ENCODE results near the gene LMBR1.

Gene LMBR1

DNA sequence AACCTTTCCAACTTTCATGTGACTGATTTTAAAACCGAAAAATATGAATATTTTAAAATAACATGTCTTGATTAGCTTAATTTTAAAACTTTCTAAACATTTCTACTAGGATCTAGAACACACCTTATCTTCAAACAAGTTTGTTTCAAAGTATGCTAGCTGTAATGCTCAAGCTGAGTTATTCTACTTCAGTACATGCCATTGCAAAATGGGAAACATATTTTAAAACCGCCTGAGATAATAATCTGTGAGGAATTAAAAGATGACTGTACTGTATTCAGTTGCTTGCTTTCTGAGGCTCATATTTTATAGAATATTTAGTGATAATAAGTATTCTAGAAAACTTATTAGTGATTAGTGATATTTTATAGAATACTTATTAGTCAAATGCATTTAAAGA is 99.6 kb downstream of the LMBR1 start:
- no peak for DNase-seq

DNA sequence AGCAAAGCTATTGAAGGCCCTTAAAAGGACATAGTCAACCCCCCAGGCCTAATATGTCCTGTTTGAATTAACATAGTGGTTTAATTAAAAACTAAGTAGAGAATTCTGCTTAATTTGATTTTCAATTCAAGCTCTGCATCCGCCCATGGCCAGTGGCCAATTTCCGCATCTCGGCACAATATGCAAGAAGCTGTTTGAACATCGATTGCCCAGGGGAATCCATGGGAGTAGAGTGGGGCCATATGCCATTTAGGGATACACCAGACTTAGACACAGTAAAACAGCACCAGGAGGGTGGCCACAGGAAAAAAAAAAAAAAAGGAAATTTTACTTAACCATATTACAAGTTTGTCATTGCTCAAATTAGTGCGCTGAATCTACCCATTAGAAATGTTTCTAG is 100.4 kb downstream of the LMBR1 start:
- no peak for DNase-seq

DNA sequence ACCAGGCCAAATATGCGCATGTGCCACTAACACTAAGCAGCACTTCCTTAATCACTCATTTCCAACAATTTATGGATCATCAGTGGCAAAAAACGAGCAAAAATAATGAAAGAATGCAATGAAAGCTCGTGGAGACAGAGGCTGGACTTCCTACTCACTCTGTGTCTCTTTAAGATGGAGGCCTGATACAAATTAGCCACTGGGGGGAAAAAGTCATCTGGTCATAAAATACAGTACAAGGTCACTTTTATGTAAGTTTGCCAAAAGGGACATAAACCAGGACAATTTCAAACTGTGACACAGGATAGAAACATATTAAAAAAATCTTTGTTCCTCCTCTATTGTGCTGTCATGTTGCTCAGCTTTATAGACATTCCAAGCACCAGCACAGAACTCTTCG is 101.7 kb downstream of the LMBR1 start:
- DNase-seq, result no peak

DNA sequence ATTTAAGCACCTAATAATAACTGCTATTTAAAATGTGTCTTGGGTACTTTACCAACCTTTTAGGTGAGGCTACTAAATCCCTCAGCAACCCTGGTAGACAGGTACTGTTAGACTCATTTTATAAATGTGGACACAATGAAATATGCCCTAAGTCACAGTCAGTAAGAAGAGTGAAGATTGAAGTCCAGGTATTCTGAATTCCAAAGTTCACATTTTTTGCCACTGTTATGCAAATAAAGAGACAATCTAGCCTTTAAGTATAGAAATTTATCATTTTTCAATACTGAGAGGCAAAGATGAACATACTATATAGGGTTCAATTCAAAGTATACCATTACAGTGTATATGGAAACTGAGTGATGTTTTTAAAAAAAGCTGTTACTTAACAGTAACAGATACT is 102.7 kb downstream of the LMBR1 start:
- no peak for DNase-seq

DNA sequence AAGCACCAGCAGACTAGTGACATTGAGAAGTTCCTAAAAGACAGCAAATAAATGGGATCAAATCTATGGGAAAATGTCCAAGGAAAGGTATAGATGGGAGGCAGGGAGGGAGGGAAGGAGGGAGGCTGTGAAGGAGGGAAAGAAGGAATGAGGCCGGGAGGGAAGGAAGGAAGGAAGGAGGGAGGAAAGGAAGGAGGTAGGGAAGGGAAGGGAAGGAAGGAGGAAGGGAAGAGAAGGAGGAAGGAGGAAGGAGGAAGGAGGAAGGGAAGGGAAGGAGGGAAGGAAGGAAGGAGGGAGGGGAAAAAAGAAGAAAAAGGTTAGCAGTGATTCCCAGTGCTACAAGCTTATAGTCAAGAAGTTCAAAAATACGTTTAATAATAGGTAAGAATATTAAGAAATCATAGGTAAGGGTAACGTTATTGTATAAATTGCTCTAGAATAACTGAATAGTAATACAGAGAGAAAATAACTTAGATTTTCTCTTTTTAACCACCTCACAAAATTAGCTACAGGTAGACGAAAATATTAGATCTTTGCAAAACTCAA is 106.9 kb downstream of the LMBR1 start:
- DNase-seq, result no peak

DNA sequence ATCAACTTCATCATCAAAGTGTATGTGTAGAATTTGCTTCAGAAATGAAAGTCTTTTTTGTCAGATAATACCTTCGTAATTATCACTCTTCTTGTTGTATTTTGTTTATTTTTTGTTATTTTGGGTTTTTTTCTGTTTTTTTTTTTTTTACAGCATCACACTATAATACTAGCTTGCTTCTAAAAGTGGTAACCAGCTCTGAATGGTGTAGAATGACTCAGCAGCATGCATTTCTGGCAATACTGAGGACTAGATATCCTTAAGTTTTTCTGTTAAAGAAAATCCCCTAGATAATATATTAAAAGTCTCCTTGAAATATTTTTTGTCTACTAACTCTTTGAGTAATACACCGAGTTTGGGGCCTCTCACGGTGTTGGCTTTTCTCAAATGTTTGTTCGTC is 109.1 kb downstream of the LMBR1 start:
- DNase-seq, result no peak

DNA sequence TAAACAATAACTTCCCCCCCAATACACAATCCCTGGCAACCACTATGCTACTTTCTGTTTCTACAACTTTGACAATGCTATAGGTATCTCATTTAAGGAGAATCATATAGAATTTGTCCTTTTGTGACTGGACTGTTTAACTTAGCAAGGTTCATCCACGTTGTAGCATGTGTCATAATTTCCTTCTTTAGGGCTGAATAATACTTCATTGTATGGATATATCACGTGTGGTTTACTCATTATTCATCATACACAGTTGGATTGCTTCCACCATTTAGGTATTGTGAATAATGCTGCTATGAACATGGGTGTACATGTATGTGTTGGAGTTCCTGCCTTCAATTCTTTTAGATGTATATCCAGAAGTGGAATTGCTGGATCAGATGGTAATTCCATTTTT is 111.0 kb downstream of the LMBR1 start:
- no peak for DNase-seq

DNA sequence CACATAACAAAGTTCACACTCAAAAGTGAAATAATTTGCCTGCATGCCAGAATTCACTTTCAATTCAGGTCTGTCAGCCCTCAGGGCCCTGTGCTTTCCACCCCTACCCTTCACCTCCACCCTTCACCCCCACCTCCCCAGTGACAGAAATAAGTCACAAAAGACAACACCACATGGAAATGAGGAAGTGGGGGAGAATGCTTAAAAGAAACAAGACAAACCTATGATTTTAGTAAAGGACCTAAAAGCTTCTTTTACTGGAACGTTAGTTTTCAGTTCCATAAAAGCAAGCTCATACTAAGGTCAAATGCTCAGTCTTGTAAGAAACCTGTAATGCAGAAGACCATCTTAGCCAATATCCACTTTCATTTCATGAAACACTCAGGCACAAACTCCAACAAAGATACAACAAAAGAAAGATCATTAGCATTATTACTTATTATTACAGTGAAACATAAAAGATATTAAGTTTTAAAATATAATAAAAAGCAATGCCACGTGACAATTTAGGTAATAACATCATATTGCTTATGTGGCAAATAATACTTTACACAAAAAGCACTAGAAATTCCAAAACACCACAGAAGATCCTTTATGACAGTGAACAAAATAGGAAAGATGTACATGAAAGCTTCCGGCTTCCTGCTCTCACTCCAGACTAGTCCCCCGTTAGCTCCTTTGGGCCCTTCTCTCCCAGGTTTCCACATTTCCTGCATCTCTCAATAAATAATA is 112.1 kb downstream of the LMBR1 start:
- DNase-seq, result no peak

DNA sequence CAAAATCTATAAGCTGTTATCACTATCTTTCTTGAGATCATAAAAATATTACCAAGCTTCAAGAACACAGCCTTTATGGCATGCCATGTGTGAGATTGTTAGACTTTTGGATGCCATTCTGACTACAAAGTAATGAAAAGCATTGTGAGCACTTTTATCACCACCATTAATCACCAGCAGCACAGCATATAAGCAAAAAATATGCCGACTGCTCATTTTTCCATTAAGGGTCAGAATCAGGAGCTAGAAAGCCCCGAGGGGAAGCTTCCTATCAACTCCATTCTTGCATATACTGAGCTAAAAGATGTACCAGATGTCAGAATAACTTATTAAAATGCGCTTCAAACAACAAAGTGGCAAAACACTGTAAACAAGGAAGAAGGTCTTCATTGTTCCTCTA is 114.3 kb downstream of the LMBR1 start:
- DNase-seq, result no peak

DNA sequence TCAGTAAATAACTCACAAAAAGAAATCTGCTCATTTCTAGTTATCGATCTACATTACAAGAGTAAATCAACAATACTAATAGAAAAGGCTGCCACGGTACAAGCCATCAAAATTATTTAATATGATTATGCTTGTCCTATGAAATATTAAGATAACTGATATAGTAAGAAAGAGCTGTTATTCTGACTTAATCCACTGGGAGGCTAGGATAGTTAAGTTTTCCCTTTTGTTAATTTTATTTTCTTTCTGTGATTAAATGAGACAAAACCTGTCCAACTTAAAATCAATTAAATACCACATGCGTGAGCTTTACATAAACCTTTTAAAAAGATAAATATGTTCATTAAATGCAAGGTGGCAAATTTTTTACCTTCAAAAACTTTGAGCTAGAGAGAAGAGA is 114.8 kb downstream of the LMBR1 start:
- DNase-seq, result no peak

DNA sequence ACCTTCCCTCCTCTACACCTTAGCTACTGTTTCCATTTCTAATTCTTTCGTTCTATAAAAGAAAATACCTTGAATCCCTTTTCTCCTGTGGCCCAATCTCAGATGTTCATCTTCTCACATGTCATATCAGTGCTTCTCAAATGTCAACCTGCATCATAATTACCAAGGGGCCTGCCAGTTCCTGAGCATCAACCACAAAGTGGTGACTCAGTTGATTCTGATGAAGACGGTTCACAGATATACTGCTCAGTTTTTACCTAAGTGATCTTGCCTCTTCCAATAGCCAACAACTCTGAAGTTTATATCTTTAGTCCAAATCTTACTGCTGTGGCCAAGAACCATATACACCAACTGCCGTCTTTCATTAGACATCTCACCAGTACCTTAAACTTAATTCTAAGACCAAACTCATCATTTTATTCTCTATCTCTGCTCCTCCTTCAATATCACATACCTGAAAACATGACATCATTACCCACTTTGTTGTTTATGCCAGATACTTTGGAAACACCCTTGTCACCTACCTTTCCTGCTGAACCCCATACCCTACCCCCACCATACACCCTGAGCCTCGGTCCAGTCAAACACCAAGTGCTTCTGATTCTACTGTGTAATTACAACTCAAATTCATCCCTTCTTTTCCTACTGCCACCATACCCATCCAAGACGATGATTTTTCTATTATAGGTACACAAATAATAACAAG is 115.5 kb downstream of the LMBR1 start:
- DNase-seq, result no peak

DNA sequence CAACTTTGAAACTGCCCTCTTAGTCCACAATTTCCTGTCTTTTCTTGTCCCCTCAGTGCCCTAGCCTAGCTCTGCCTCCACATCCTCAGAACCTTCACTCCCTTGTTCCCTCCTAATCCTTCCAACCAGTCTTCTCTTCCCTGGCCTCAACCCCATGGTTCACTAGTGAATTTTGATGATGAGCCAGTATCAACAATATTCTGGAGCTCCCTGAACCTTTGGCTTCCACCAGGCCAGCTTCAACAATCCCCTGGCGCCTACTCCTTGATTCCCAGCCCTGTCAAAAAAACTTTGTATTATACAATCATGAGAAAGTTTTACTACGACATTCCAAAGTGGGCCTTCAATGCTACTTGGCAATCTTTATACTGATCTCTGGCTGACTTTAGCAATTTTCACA is 116.5 kb downstream of the LMBR1 start:
- DNase-seq, result no peak

DNA sequence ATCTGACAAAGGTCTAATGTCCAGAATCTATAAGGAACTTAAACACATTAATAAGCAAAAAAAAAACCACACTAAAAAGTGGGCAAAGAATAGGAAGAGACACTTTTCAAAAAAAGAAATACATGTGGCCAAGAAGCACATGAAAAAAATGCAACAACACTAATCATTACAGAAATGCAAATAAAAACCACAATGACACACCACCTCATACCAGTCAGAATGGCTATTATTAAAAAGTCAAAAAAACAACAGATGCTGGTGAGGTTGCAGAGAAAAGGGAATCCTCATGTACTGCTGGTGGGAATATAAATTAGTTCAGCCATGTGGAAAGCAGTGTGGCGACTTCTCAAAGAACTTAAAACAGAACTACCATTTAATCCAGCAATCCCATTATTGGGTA is 119.0 kb downstream of the LMBR1 start:
- peak; percentile 23 for DNase-seq

DNA sequence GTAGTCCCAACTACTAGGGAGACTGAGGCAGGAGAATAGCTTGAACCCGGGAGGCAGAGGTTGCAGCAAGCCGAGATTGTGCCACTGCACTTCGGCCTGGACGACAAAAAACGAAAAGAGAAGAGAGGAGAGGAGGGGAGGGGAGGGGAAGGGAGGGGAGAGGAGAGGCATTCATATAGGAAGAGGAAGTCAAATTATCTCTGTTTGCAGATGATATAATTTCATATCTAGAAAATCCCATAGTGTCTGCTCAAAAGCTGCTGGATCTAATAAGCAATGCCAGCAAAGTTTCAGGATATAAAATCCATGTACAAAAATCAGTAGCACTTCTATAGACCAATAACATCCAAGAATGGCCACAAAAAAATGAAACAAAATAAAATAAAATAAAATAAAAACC is 120.3 kb downstream of the LMBR1 start:
- no peak for DNase-seq

DNA sequence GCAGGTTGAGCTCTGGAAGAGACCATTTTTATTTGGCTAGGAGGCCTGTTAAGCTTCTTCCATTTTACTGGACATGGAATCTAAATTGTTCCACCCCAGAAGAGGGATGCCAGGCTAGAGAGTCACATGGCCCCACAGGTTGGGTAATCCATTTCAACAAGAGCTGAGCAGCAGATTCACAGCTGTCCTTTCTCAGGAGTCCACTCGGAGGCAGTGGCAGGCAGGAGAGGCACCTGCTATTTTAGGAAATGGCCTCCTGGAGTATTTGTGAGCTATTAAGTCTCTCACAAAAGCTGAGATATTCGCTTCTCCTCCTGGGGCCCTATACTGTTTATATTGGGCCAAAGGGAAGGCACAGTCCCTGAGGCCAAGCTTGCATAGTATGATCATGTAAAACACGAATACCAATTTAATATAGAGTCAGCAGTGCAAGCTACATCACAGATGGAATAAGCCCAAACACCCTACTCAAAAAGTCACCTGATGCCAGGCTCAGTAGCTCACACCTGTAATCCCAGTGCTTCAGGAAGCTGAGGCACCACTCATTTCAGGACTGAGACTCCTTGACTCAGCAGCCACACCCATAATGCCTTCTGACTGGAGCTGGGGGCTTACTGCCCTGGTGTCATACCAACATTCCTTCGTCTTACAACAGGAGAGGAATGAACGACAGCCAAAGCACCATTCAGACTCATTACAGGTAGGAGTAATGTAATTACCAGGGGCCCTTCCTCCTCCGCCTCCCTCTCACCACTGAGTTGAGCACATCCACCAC is 124.1 kb downstream of the LMBR1 start:
- DNase-seq, result no peak

DNA sequence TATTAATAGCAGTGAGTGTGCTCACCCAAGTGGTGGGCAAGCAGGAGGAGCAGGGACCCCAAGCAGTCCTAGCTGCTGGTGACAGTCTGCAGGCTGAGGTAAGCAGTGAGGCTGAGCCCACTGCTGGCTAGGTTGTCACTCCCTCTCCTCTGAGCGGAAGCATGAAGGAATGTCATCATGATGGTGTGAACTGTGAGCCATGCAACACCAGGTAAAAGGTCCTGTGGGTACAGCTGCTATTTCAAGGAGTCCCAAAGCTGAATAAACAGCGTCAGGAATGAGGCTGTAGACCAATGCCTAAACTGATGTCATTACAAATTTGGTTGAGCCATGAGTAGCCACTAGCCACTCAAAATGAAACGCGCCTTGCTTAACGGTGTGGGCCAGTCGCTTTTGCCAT is 126.3 kb downstream of the LMBR1 start:
- DNase-seq, result no peak

DNA sequence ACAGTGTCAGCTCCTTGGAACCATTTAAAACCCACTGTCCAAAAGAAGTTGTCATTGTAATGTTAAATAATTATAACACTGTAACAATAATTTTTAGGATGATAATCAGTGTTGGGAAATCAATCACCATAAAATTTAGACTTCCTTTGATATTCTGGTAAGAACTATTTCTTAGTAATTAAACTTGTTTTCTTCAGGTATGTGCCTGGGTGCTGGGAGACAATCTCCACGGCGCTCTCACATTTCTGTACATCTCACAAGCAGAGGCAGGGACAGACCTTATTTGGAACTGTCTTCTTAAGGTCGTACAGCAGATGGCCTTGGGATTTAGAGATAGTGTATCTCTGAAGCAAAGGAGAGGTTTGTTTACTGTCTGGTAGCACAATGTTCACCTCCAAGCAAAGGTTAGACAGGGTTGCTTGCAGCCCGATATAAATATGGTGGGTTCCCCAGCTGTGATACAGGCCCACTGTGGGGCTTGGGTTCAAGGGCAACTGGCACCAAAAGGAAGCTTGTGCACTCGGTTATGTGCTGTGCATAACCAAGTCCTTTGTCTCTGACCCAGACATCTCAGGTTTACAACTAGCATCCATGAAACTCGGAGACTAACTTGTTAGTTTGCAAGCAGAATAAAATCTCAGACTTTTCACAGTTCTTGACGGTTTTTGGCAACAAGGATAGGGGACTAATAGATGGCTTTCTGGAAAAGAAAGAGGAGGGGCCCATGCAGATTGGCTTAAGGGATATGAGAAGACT is 126.9 kb downstream of the LMBR1 start:
- no peak for DNase-seq

DNA sequence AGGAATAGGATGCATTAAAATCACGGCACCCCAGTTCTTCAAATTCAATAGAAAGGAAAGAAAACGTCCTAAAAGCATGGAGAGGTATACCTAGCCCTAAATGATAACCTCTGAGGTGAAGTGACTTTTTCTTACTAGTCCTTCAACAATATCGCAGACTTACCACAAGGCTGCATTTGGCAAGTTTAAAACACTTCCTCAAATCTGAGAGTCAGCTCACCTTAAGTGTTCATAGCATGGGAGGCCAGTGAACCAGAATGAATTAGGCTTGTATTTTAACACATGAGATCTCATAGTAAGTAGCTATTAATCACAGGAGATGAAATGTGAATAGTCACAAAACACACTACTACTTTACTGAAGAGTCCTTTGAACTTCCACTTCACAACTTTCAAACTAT is 128.2 kb downstream of the LMBR1 start:
- DNase-seq, result no peak

DNA sequence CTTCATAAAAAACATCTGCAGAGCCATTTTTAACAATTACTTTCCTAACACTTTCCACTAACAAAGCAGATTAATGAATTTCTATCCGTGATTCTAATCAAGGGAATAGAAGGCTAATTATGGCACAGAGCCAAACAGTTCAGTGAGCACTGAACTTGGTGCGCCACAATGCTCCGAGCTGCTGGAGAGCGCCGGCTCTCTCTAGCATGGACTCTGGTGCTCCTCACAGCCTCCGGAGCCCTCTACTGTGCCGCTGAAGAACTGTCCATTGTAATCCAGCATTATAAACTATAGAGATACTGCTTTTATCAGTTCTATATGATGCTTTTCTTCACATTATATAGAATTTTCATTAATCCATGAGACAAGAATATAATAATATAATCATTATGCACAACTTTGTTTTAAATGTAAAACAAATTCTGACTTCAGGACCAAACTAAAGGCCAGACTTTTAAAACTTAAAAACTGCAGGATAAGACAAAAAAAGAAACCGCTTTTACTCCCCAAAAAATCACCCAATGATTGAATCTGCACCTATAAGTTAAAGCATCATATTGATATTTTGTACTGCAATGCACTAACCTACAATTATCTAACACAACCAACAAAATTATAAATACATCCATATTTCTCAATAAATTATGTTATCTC is 128.8 kb downstream of the LMBR1 start:
- DNase-seq, result peak; percentile 77

DNA sequence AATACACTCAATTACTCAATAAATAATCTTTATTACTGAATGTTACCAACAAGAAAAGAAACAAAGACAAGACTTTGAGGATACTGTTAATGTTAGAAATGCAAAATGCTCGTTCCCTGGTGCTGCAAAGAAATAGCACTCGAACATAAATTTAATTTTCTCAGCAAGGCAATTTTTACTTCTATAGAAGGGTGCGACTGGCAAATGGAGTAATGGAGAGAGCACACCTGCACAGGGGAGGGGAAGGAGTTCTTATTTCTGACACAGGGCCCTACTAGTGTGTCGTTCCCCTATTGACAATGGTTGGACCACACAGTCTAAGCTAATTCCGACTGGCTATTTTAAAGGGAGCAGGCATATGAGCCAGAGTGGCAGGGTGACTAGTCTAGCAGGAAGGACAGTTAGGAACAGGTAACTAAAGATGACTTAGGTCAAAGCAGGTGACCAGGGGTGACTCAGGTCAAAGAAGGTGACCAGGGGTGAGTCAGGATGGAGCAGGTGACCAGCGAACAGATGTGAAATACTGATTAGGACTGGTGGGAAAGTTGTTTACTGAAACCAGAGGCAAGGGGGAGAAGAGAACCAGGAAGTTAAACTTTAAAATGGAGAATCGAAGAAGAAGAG is 133.3 kb downstream of the LMBR1 start:
- DNase-seq, result no peak

DNA sequence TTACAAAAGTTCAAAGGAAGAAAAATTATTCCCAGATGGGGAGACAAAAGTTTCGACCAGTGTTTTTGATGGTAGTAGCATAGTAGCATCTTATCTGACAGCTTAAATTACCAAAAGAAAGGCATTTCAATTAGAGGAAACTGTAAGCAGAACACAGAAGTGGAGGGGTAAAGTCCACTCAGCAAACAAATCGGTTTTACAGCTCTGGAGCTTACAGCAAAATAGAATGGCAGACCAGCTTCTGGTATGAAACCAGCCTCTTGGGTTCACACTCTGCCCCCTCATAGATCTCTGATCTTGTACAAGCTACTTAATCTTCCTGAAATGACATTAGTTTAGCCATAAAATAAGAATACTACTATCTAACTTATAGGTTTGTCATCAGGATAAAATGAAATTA is 133.8 kb downstream of the LMBR1 start:
- DNase-seq, result no peak

DNA sequence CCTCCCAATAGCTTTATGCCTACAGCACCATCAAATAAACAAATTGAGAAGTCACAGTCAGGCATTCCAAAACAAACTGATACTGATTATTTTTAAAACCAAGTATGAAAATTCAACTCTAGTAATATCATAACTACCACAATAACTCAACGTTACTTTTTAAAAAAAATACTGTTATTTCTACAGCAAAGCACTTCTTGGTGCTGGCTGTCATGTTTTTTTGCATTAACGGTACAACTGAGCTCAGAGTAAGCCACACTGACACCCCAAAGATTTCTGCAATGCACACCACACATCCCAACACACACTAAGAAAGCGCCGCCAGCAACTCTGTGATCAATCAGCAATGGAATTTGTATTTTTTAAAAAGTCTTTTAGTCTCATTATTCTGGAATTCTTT is 138.8 kb downstream of the LMBR1 start:
- DNase-seq, result no peak
